ENCODE measurements around the gene MYO16.

- TF ChIP-seq, protein P1, sequence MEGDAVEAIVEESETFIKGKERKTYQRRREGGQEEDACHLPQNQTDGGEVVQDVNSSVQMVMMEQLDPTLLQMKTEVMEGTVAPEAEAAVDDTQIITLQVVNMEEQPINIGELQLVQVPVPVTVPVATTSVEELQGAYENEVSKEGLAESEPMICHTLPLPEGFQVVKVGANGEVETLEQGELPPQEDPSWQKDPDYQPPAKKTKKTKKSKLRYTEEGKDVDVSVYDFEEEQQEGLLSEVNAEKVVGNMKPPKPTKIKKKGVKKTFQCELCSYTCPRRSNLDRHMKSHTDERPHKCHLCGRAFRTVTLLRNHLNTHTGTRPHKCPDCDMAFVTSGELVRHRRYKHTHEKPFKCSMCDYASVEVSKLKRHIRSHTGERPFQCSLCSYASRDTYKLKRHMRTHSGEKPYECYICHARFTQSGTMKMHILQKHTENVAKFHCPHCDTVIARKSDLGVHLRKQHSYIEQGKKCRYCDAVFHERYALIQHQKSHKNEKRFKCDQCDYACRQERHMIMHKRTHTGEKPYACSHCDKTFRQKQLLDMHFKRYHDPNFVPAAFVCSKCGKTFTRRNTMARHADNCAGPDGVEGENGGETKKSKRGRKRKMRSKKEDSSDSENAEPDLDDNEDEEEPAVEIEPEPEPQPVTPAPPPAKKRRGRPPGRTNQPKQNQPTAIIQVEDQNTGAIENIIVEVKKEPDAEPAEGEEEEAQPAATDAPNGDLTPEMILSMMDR (IDR thresholded peaks at IDR 0.05): no peak
- TF ChIP-seq POLR2A (IDR thresholded peaks at IDR 0.05): no peak
Observed at GRCh38 chr13:108950333-108951010, 321.1 kb downstream of the MYO16 start.

Measured in tibial nerve (tissue), 3 donors.